GM04504 (cell line): ENCODE results near the gene ENTREP3.
A peak's percentile ranks its signal among the peaks of the same experiment; 100 is the strongest.
"Not testable (repeated sequence)": the region's sequence is repeated elsewhere in the genome, so short reads cannot be mapped to it uniquely, and the experiment has no call there.

ENCODE experiments used
- DNase-seq: peaks from one replicate; pipeline ENCODE4 v3.0.0-alpha.2; 2012; ENCODE audit warnings: low read depth

Gene ENTREP3

GRCh38 chr1:155225404-155225759 lies 29.9 kb downstream of the ENTREP3 start:
- not testable (repeated sequence) for DNase-seq

- no peak for DNase-seq
Observed at GRCh38 chr1:155223047-155223446, 32.2 kb downstream of the ENTREP3 start.

GRCh38 chr1:155220211-155220965 lies 34.9 kb downstream of the ENTREP3 start:
- not testable (repeated sequence) for DNase-seq

DNA sequence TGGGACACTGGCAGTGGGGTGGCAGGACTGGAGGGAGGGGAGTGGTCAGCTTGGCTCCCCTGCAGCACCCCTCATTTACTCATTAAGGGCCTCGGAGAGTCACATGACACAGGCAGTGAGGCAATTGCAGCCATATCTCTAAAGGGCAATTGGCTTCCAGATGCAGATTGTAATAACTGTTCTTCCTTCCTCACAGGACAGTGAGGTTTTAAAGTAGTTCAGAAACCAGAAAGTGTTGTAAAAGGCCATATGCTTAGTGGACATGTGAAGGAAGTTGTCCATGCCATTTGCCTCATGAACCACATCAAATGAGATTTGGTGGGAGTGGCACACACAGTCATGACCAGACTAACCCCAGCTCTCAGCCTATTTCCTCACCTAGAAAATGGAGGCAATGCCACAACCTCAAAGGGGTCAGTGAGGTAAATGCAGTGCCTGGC lies 35.7 kb downstream of the ENTREP3 start:
- DNase-seq = no peak

DNA sequence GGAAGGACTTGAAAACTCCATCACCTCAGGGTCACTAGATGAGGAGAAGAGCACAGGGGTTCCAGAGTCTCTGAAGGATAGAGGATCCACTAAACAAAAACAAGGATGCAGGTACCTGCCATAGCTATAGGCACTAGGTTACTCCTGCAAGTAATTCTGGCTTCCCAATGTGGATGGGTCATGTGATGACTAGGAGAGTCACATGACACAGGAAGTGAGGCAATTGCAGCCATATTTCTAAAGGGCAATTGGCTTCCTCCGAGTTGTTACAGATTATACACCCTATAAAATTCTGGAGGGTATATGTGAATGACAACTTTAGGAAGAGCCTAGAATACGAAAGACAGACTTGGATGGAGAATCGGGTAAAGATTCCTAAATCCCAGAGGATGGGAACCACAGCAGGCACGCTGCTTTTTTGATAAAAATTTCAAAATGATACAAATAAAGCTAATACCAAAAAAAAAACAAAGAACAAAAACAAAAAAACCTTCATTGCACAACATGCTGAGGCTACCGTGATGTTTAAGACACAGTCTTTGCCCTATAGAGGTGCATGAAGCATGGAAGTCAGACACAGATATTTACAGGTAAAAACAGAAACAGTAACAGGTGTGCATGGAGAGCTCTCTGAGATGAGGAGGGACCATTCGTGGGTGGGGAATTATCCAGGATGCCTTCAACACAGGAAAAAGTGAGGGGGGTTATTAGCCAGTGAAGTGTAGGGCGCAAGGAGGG lies 36.3 kb downstream of the ENTREP3 start:
- no peak for DNase-seq

GRCh38 chr1:155214702-155215101 lies 40.6 kb downstream of the ENTREP3 start:
- not testable (repeated sequence) for DNase-seq

- not testable (repeated sequence) for DNase-seq
Observed at GRCh38 chr1:155212051-155212440, 43.2 kb downstream of the ENTREP3 start.

DNA sequence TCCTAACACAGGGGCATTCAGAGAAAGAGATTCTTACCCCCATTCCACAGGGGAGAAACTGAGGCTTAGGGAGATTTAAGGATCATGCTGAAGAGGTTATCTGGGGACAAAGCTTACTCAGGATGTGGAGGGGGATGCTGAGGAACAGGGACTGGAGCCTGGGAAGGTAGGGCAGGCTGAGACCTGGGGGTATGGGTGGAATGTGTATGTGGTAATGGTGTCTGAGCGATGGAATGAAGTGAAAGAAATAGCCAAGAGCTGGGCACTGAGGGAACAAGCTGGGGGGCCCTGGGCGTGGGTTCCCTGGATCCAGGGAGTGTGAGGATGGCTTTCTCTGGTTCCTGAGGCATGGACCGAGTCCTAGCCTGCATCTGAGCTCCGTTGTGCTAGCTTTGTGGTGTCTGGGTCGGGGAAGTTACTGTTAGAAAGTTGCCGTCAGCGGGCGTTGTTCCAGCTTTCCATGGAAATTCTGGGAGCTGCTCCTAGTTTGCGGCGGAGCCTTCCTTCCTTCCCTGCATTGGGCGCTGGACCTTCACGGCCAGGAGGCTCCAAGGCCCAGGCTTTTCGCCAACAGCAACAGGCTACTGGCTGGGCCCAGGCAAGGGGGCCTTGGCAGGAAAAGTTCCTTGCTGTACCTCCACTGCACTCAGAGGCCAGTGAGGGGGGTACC lies 43.8 kb downstream of the ENTREP3 start:
- not testable (repeated sequence) for DNase-seq

- DNase-seq = no peak
Observed at GRCh38 chr1:155210314-155211104, 44.8 kb downstream of the ENTREP3 start.

DNA sequence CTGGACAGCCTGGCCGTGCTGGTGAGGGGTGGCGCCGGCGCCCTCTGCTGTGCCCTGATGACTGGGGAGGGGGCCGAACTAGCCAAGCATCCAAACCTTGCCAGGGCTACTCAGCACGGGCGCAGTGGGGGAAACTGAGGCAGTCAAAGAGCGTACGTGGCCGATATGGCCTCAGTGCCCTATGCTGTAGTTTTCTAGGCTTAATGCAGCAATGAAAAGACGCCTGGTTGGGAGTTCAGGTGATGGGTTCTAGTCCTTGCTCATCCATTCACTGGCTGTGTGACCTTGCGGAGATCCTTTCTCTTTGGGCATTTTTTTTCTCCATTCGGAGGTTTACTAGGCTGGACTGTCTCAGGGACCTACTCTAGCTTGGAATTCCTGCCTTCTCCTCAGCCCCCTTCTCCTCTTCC lies 46.0 kb downstream of the ENTREP3 start:
- no peak for DNase-seq

- DNase-seq = peak; percentile 82
Observed at GRCh38 chr1:155208541-155209311, 46.6 kb downstream of the ENTREP3 start, which contains the start of gene MTX1. MTX1 (plus strand) TSS chr1:155208695; CDS start chr1:155208805, 110 bp downstream.

DNA sequence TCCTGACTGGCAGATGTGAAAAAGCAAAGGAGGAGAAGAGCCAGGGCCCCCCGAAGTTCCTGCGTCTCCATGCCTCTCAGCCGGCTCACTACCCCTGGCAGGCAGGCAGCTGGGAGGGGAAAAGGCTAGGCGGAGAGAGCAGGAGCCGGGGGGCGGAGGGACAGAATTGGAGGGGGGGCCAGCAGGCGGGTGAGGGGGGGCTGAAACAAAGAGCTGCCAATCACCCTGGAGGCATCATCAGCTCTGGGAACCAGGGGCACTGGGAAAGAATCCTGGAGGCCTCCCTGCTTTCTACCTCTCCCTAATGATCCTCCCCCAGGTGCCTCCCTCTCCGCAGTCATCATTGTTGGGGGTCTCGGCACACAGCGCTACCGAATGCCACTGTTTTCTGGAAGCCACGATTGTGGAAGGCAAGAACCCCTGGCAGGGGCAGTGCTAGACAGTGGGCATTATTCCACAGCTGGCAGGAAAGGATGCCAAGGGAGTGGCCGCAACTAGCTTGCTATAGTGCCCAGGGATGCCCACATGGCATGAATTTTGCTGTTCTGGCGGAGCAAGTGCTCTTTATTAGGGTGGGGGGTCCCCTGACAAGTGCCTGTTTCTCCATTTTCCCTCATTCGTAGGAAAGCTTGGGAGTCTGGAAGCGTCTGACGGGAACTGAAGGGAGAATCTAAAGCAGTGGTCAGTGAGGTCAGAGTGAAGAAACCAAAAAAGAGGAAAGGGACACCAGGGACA lies 47.3 kb downstream of the ENTREP3 start, which contains the start of gene THBS3:
Gene THBS3, minus strand, starts transcription at position 92 of the 735 bp plus-strand sequence. Its CDS starts 21 bp downstream, at position 71.
- DNase-seq = no peak

DNA sequence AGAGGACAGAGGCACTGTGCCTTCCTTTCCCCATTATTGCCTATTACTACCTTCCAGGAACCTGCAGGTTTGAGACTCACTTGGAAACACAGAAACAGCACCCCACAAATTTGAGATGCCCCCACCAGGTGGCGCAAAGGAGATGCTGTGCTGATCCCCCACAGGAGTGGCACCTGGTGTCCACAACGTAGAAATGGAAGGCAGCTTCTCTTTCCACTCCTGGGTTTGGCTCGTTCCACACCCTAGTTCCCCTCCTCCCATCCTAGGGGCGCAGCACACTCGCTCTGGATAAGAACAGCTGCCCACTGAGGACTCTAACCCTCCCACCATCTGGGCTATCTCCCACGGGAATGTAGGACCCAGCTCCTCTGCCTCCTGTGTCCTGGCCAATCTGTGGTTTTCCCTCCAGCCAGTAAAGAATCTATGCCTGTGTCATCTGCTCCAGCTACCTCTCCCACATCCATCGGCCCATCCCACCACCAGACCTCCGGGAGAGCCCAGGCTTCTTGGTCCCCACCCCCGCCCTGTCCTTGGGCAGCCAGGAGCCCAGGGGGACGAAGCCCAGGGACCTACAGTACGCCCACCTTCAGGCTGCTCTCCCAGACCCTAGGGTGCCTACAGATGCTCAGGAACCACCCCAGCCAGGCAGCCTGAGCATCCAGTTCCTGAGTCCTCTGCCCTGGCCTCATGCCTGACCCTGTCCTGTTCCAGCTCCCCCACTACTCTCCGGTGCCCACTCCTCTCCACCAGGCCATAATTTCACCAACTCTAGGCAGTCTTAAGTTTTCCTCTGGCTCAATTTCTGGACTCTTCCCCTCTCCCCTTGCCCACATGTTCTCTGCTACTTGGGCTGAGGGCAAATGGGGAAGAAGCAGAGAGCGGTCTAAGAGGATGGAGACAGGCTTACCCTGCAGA lies 48.1 kb downstream of the ENTREP3 start:
- DNase-seq = peak; percentile 71

DNA sequence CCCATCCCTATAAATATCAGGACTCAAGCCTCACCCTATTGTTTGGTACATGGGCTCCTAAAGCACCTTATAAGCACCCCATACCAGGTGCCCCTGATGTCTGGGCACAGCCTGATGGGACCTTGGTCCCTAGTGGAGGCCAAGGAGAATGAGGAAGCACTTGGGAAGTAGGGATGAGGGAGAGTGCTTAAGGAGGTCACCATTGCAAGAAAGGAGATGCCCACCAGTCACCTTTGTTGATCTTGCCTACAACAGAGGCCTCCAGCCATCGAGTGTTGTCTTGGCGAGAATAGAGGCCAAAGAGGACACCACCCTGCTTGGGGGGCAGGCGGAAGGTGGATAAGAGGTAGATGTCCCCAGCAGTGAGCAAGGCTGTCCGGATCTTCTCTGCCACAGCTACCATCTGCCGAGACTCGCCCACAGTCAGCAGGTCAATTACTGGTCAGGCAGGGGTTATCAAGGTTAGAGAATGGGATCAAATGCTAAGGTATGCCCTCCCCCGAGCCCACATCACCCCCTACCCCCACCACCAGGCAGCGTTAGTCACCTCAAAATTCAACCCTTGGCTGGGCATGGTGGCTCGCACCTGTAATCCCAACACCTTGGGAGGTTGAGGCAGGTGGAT lies 49.2 kb downstream of the ENTREP3 start:
- DNase-seq = no peak

GRCh38 chr1:155205035-155205434 lies 50.2 kb downstream of the ENTREP3 start:
- DNase-seq = no peak

DNA sequence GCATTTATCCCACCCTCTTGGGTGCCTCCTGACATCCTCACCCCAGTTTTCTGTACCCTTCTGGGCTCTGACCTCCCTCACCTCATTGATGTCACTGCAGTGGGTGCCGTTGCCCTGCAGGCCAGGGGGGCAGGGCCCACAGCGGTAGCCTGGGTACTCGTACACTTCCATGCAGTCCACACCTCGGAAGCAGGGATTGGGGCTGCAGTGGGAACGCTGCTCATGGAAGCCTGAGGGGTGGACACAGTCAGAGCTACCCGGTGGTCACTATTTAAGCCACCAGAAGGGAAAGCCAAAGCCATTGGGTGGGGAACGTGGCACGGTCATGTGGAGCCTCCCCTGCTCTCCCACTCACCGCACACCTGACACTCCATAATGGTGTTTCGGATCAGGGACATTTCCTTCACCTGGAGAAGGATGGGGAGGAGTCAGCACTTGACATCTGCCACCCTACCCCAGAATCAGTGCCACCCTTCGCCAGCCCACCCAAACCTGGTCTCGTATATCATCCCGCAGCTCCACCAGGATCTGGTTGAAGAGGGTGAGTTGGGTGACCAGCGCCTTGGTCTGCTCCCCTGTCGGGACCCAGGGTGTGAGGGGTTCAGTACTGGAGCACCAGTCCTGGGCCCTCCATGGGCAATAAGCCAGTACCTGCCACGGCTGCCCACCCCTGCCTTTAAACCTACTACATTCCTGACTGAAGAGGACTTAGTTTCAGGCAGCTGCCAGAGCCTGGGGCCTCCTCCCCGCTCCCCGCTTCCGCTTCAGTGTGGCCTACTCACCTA lies 52.4 kb downstream of the ENTREP3 start:
- DNase-seq = no peak

GRCh38 chr1:155202198-155202597 lies 53.1 kb downstream of the ENTREP3 start:
- DNase-seq = no peak

DNA sequence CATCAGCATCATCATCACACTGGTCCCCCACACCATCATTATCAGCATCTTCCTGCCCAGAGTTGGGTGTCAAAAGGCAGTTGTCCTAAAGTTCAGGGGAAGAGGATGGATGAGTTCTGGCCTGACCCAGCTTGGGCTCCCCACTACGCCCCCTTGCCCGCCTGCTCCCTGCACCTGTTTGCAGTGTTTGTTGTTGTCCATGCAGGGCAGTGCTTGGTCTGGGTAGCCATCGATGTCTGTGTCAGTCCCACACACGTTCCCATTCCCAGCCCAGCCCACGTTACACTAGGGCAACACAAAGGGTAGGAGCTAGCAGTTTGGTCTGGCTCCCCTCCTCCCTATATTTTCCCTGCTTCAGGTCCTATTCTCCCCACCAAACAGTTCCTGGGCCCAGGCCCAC lies 54.4 kb downstream of the ENTREP3 start:
- DNase-seq = no peak
